K562 (cell line): Measurements from ENCODE around the gene TBXA2R.
"Not testable (repeated sequence)": the region's sequence is repeated elsewhere in the genome, so short reads cannot be mapped to it uniquely, and the experiment has no call there.

Experiments
- FOXK2 ChIP-seq, 2 experiments: fragments of 450-650 bp; IDR thresholded peaks in 1 of 2; conservative IDR thresholded peaks in 1 of 2; 2 replicates each; pipeline ENCODE4 v1.6.1; 2016; ENCODE audit warnings: low read depth in 2 of 2, mild to moderate bottlenecking in 1 of 2
- KAT7 ChIP-seq: sonication (generic); formaldehyde crosslinking; IDR thresholded peaks from 2 replicates; pipeline ENCODE4 v1.8.0; 2022; ENCODE audit warnings: missing genetic modification reagents, mild to moderate bottlenecking, borderline replicate concordance
- TBL1XR1 ChIP-seq, 2 experiments: IDR thresholded peaks; 2 replicates each; pipeline ENCODE4 v1.6.1; 2012; ENCODE audit warnings: improper control_type of control experiment in 2 of 2, low read length in 2 of 2, mild to moderate bottlenecking in 1 of 2
- ZBTB1 ChIP-seq: sonication (generic); formaldehyde crosslinking; IDR thresholded peaks from 2 replicates; pipeline ENCODE4 v1.8.1; 2023; ENCODE audit warnings: missing genetic modification reagents, low read depth, mild to moderate bottlenecking, borderline replicate concordance
- ZNF778 ChIP-seq: fragments of 450-650 bp; formaldehyde crosslinking; IDR thresholded peaks from 2 replicates; pipeline ENCODE4 v1.4.0; 2020; ENCODE audit warnings: mild to moderate bottlenecking, moderate library complexity
- ZNF830 ChIP-seq: fragments of 250-450 bp; sonication (Bioruptor Pico); IDR thresholded peaks from 2 replicates; pipeline ENCODE4 v1.5.0; 2021; ENCODE audit warnings: mild to moderate bottlenecking
- TF ChIP-seq, protein P1 (sequence below), 2 experiments: fragments of 150-350 bp in 1 of 2; IDR thresholded peaks; 2 replicates each; pipeline ENCODE4 v1.6.1; 2012 to 2016; ENCODE audit warnings: low read depth in 2 of 2, low read length in 2 of 2, mild to moderate bottlenecking in 1 of 2, moderate library complexity in 1 of 2
- TF ChIP-seq, protein P2 (sequence below): fragments of 450-650 bp; formaldehyde crosslinking; IDR thresholded peaks from 2 replicates; pipeline ENCODE4 v1.4.0; 2020; ENCODE audit warnings: mild to moderate bottlenecking, mixed read lengths
- TF ChIP-seq, protein P3 (sequence below), 3 experiments: IDR thresholded peaks in 2 of 3; conservative IDR thresholded peaks in 1 of 3; 2 replicates each; pipeline ENCODE4 v1.5.1; 2011 to 2012; ENCODE audit warnings: low read length in 3 of 3, mild to moderate bottlenecking in 3 of 3, control low read depth in 2 of 3, improper control_type of control experiment in 1 of 3, inconsistent platforms in 1 of 3, low read depth in 1 of 3, mixed read lengths in 1 of 3, moderate library complexity in 1 of 3; ENCODE audit not compliant: insufficient read depth in 2 of 3

DNA sequence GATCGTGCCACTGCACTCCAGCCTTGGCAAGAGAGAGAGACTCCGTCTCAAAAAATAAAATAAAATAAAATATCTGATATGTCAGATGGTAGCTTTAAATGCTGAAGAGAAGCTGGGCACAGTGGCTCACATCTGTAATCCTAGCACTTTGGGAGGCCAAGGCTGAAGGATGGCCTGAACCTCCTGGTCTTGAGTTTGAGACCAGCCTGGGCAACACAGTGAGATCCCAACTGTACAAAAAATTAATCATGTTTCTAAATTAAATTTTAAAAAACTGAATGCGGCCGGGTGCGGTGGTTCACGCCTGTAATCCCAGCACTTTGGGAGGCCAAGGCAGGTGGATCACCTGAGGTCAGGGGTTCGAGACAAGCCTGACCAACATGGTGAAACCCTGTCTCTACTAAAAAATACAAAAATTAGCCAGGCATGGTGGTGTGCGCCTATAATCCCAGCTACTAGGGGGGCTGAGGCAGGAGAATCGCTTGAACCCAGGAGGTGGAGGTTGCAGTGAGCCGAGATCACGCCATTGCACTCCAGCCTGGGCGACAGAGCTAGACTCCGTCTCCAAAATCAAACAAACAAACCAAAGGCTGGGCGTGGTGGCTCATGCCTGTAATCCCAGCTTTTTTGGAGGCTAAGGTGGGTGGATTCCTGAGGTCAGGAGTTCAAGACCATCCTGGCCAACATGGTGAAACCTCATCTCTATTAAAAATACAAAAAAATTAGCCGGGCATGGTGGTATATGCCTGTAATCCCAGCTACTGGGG, 22.5 kb downstream of the TBXA2R start:
- TF ChIP-seq ZNF830; ZNF778 (CRISPR knock-in tag); ZBTB1 (CRISPR knock-in tag); KAT7 (CRISPR knock-in tag); FOXK2 (conservative IDR thresholded peaks at IDR 0.05 in 1 of 2, IDR thresholded peaks at IDR 0.05 in 1 of 2; ENCODE audit: low read depth in 2 of 2); TBL1XR1 (IDR thresholded peaks at IDR 0.05; ENCODE audit: low read length in 2 of 2): not testable (repeated sequence)
- TF ChIP-seq, protein P1, sequence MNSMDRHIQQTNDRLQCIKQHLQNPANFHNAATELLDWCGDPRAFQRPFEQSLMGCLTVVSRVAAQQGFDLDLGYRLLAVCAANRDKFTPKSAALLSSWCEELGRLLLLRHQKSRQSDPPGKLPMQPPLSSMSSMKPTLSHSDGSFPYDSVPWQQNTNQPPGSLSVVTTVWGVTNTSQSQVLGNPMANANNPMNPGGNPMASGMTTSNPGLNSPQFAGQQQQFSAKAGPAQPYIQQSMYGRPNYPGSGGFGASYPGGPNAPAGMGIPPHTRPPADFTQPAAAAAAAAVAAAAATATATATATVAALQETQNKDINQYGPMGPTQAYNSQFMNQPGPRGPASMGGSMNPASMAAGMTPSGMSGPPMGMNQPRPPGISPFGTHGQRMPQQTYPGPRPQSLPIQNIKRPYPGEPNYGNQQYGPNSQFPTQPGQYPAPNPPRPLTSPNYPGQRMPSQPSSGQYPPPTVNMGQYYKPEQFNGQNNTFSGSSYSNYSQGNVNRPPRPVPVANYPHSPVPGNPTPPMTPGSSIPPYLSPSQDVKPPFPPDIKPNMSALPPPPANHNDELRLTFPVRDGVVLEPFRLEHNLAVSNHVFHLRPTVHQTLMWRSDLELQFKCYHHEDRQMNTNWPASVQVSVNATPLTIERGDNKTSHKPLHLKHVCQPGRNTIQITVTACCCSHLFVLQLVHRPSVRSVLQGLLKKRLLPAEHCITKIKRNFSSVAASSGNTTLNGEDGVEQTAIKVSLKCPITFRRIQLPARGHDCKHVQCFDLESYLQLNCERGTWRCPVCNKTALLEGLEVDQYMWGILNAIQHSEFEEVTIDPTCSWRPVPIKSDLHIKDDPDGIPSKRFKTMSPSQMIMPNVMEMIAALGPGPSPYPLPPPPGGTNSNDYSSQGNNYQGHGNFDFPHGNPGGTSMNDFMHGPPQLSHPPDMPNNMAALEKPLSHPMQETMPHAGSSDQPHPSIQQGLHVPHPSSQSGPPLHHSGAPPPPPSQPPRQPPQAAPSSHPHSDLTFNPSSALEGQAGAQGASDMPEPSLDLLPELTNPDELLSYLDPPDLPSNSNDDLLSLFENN (IDR thresholded peaks at IDR 0.05; ENCODE audit: low read depth in 2 of 2, low read length in 2 of 2), result not testable (repeated sequence)
- TF ChIP-seq, protein P2, sequence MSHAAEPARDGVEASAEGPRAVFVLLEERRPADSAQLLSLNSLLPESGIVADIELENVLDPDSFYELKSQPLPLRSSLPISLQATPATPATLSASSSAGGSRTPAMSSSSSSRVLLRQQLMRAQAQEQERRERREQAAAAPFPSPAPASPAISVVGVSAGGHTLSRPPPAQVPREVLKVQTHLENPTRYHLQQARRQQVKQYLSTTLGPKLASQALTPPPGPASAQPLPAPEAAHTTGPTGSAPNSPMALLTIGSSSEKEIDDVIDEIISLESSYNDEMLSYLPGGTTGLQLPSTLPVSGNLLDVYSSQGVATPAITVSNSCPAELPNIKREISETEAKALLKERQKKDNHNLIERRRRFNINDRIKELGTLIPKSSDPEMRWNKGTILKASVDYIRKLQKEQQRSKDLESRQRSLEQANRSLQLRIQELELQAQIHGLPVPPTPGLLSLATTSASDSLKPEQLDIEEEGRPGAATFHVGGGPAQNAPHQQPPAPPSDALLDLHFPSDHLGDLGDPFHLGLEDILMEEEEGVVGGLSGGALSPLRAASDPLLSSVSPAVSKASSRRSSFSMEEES, result not testable (repeated sequence)
- TF ChIP-seq, protein P3, sequence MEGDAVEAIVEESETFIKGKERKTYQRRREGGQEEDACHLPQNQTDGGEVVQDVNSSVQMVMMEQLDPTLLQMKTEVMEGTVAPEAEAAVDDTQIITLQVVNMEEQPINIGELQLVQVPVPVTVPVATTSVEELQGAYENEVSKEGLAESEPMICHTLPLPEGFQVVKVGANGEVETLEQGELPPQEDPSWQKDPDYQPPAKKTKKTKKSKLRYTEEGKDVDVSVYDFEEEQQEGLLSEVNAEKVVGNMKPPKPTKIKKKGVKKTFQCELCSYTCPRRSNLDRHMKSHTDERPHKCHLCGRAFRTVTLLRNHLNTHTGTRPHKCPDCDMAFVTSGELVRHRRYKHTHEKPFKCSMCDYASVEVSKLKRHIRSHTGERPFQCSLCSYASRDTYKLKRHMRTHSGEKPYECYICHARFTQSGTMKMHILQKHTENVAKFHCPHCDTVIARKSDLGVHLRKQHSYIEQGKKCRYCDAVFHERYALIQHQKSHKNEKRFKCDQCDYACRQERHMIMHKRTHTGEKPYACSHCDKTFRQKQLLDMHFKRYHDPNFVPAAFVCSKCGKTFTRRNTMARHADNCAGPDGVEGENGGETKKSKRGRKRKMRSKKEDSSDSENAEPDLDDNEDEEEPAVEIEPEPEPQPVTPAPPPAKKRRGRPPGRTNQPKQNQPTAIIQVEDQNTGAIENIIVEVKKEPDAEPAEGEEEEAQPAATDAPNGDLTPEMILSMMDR (IDR thresholded peaks at IDR 0.05 in 2 of 3, conservative IDR thresholded peaks at IDR 0.05 in 1 of 3; ENCODE audit: insufficient read depth in 2 of 3, low read depth in 1 of 3, low read length in 3 of 3), result not testable (repeated sequence)
